ENCODE results near the gene SSR2. TPM values are rescaled to one million over a fixed set of nuclear protein-coding genes. Genes with fewer than 3 reads are reported as not detected.

SSR2 gene
- total RNA-seq = 100 to 1,000 TPM; 115 to 215 (median 179) TPM

GRCh38 chr1:156020293-156021092 lies at the start of gene SSR2:
Gene SSR2, minus strand, starts transcription at chr1:156020951. Its CDS starts 784 bp downstream, at chr1:156020167.
- DNase-seq = peak; percentile 32
- Histone ChIP-seq H3K36me3 (peaks cover 0 to 40% (median 11%) of the 10 kb centered on the region in 3 donors), H3K27me3 (no peaks in the 10 kb centered on the region), H3K4me1 (peaks cover 9 to 21% (median 11%) of the 10 kb centered on the region in 3 donors), H3K4me3 (peak within 1 kb of the TSS; percentile 66 to 98 (median 90)), H3K9me3 (no peaks in the 10 kb centered on the region), H3K27ac (peak within 1 kb of the TSS; percentile 84 to 96 (median 94))
- WGBS, 2 donors = 0 to 1% methylated on average over 12 to 30 of the region's 45 CpGs
- TF ChIP-seq, protein P1, sequence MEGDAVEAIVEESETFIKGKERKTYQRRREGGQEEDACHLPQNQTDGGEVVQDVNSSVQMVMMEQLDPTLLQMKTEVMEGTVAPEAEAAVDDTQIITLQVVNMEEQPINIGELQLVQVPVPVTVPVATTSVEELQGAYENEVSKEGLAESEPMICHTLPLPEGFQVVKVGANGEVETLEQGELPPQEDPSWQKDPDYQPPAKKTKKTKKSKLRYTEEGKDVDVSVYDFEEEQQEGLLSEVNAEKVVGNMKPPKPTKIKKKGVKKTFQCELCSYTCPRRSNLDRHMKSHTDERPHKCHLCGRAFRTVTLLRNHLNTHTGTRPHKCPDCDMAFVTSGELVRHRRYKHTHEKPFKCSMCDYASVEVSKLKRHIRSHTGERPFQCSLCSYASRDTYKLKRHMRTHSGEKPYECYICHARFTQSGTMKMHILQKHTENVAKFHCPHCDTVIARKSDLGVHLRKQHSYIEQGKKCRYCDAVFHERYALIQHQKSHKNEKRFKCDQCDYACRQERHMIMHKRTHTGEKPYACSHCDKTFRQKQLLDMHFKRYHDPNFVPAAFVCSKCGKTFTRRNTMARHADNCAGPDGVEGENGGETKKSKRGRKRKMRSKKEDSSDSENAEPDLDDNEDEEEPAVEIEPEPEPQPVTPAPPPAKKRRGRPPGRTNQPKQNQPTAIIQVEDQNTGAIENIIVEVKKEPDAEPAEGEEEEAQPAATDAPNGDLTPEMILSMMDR (IDR thresholded peaks at IDR 0.05) = peak in 1 of 6 experiments; percentile 10
- peak in 1 of 4 donors; percentile 55 for TF ChIP-seq POLR2A (IDR thresholded peaks at IDR 0.05)
- intact Hi-C loops (cut with DNase I) = no loop called here

DNA sequence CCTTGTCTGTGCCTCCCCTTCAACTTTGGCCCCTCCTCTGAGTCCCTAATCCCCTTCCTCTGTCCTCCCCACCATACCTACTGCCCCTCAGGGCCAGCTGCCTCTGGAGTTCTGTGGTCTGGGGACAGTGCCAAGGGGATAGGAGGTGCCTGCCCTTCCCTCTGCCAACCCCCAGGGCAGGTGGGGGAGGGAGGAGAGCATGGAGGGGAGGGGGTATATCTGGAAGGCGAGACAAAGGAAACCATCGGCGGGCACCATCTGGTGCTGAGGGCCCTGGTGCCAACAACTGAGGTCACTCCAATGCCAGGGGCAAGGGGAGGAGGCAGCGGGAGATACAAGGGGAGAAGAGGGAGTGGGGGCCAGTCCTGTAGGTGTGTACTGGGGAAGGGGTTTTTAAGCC lies 49.8 kb upstream of the SSR2 start:
- H3K4me1 ChIP-seq = peaks cover 0 to 11% (median 4%) of the 10 kb centered on the region in 3 donors
- no peak overlapping the region for H3K27ac ChIP-seq
- no peak for DNase-seq
- H3K27me3 ChIP-seq = peaks cover 0 to 7% (median 0%) of the 10 kb centered on the region in 4 donors
- WGBS, 2 donors = 40 to 44% methylated on average over 4 of the region's 4 CpGs
- H3K36me3 ChIP-seq = peaks cover 0 to 80% (median 0%) of the 10 kb centered on the region in 3 donors
- no peaks in the 10 kb centered on the region for H3K9me3 ChIP-seq
- TF ChIP-seq, protein P1 (IDR thresholded peaks at IDR 0.05) = no peak
- no peak for TF ChIP-seq POLR2A (IDR thresholded peaks at IDR 0.05)
- H3K4me3 ChIP-seq = no peak overlapping the region
- intact Hi-C loops (cut with DNase I) = no loop called here

DNA sequence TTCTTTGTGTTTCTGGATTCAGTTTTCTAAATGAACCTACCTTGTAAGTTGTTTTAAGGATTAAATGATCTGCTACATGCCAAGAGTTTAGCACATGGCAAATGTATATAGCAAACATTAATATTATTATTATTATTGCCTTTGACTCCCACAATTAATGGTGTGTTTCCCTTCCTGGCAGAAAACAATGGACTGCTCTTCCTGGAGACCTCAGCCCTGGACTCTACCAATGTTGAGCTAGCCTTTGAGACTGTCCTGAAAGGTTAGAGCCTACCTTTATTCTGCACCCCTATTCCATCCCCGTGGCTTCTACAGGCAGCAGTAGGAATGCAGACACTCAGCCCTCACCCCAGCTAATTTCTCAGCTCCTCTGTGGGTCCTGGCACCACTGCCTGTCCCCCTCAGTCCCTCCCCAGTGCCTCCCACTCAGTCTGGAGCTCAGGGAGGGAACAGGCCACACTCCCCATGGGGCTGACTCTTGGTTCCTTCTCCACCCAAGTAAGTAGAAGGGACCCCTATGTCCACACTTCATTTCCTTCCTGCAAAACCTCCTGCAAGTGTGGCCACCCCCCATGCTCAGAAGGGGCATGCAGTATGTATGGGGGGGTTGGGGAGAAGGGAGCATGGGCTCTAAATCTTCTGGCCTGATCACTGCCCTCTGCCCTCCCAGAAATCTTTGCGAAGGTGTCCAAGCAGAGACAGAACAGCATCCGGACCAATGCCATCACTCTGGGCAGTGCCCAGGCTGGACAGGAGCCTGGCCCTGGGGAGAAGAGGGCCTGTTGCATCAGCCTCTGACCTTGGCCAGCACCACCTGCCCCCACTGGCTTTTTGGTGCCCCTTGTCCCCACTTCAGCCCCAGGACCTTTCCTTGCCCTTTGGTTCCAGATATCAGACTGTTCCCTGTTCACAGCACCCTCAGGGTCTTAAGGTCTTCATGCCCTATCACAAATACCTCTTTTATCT lies 49.0 kb upstream of the SSR2 start:
- WGBS, 2 donors = 43 to 71% methylated on average over 1 to 2 of the region's 3 CpGs

GRCh38 chr1:156067262-156067661 lies 46.5 kb upstream of the SSR2 start:
- Histone ChIP-seq H3K27me3 (peaks cover 0 to 7% (median 0%) of the 10 kb centered on the region in 4 donors), H3K9me3 (no peaks in the 10 kb centered on the region), H3K4me3 (no peak overlapping the region), H3K4me1 (peaks cover 0 to 31% (median 0%) of the 10 kb centered on the region in 3 donors), H3K36me3 (peaks cover 0 to 81% (median 0%) of the 10 kb centered on the region in 3 donors), H3K27ac (no peak overlapping the region)
- intact Hi-C loops (cut with DNase I) = no loop called here
- TF ChIP-seq, protein P1 (IDR thresholded peaks at IDR 0.05) = no peak
- no peak for TF ChIP-seq POLR2A (IDR thresholded peaks at IDR 0.05)
- WGBS, 2 donors = 77 to 80% methylated on average over 2 of the region's 2 CpGs
- no peak for DNase-seq

More for the DNA sequence above, 49.0 kb upstream of the SSR2 start:
- intact Hi-C loops (cut with DNase I) = no loop called here
- H3K27ac ChIP-seq = no peak overlapping the region
- H3K4me3 ChIP-seq = no peak overlapping the region
- peaks cover 0 to 7% (median 0%) of the 10 kb centered on the region in 4 donors for H3K27me3 ChIP-seq
- H3K36me3 ChIP-seq = peaks cover 0 to 87% (median 0%) of the 10 kb centered on the region in 3 donors
- DNase-seq = no peak
- peaks cover 0 to 9% (median 0%) of the 10 kb centered on the region in 3 donors for H3K4me1 ChIP-seq
- no peak for TF ChIP-seq POLR2A (IDR thresholded peaks at IDR 0.05)
- TF ChIP-seq, protein P1 (IDR thresholded peaks at IDR 0.05) = no peak
- no peaks in the 10 kb centered on the region for H3K9me3 ChIP-seq
